ENCODE data around the gene SMPD1.

Gene SMPD1

GRCh38 chr11:6389905-6390717 lies at the start of gene SMPD1:
SMPD1 (plus strand) TSS chr11:6390474; CDS start chr11:6390599, 125 bp downstream.
- peak; percentile 95 for DNase-seq (ENCODE audit: low spot score)

DNA sequence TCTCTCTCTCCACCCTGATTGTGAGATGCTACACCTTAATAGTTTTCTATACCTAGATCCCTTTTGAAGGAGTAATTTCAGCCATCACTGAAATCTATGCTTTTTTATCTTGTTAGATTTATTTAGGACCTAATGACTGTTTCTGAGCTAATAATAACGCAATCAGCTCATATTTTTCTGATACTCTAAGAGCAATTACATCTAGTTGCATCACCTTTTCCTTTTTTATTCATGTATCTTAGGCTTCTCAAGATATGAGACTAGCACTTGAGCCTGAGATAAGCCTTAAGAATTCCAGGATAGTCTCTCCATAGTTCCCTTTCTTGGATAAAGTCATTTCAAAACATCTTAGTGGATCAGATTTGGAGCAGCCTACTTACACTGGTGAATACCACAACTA lies 44.9 kb upstream of the SMPD1 start:
- DNase-seq (ENCODE audit: low spot score): no peak

DNA sequence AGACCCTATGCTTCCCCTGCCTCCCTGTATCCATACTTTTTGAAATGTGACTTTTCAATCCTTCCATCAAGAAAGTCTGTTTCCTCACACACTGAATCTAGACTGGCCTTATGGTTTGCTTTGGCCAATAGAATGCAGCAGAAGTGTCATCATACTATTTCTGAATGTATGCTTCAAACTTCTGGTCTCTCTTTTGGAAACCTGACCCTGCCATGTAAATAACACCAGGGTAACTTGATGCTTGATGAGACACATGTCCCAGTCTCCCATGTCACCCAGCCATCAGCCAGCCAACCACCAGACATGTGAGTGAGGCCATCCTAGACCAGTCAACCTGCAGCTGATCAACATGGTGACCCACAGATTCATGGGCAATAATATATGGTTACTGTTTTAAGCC lies 40.2 kb upstream of the SMPD1 start:
- no peak for DNase-seq (ENCODE audit: low spot score)

GRCh38 chr11:6350486-6350885 lies 39.8 kb upstream of the SMPD1 start:
- DNase-seq (ENCODE audit: low spot score): no peak

- DNase-seq (ENCODE audit: low spot score): no peak
Observed at GRCh38 chr11:6351782-6352382, 38.4 kb upstream of the SMPD1 start.

- peak; percentile 57 for DNase-seq (ENCODE audit: low spot score)
Observed at GRCh38 chr11:6353367-6353987, 36.8 kb upstream of the SMPD1 start.

DNA sequence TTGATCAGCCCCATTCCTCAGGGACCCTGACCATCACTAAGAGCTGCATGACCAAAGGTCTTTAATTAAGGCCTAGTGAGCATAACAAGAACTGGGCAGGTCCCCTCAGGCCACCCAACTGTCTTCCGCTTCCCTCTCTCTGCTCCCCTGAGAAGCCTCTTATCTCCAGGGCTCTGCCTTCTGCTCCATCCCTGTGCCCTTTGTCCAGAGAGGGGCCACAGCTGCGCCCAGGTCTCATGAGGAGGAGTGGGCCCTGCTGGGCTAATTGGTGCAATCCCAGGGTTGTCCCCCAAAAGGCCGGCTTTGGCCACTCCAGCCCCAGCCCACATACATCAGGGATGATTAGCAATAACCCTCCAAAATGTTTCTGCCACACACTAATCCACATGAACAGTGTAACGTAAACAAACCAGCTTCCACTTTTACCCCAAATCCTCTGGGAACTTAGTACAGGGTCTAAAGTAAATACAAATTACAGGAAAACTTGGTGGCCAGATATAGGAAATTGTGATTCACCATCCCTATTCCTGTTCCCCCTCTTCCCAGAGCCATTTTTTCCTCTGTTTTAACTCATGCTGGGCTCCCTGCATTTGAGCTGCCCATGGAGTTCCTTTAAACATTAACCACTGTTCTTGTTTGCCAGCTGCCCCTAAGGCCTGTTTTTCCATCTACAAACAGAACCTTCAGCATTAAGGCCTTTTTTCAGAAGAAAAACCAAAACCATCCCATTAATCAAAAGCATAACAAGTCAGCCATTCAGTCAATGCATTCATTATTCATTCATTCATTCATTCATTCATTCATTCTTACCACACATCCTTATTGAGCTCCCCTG lies 35.4 kb upstream of the SMPD1 start:
- no peak for DNase-seq (ENCODE audit: low spot score)

DNA sequence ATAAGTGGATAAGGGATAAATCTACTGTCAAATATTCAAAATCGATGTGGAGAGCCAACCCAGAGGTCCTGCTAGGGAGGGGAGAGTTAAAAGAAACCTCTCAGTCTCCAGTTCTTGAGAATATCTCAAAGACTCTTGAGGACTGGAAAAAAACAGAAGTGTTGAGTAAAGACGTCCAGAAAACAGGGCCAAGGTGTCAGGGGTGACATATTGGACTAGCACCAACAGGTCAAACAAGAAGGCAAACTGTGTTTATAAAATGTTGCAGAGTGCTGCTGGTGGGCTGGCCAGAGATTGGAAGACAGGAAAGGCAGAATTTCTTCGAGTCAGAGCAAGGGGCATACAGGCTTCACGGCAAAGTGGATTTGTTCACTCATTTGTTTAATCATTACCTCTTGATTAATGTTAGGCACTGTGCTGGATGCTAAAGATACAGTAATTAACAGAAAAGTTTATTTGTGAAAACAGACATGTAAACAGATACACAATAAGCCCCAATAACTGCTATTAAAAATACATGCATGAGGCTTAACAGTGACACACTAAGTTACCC lies 33.7 kb upstream of the SMPD1 start:
- DNase-seq (ENCODE audit: low spot score): no peak

DNA sequence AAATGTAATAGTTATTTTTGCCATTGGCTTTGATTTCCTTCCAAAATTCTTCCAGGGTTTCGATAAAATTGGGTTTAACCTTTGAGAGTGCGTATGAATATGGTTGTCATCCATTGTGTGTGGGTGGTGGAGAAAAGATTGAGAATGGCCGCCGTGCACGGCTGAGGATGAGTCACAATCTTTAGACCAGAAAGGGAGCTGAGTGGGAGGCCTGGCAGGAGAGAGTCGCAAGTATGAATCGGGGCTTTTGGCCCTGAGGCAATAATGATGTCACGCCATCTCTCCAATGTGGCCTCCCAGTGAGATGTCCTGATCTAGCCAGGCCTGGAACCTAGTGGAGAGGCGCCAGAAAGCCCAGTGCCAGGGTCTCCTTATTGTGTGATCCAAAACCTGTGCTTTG lies 33.1 kb upstream of the SMPD1 start:
- no peak for DNase-seq (ENCODE audit: low spot score)

DNA sequence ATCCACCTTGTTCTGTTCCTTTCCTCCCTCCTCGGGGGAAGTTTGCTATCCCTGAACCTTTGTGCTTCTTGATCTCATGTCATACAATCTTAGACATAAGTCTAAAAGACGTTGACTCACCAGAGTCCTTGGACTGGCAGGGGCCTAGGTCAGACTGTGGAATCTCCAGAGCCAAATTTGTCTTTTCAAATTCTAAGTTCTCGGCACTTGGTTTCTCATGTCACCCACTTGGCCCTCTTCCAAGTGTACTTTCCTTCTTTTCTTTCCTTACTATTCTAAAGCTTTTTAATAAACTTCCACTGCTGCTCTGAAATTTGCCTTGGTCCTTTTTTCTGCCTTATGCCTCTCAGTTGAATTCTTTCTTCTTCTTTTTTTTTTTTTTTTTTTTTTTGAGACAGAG lies 30.1 kb upstream of the SMPD1 start:
- no peak for DNase-seq (ENCODE audit: low spot score)

GRCh38 chr11:6362185-6362872 lies 27.9 kb upstream of the SMPD1 start:
- DNase-seq (ENCODE audit: low spot score): no peak

GRCh38 chr11:6362873-6363678 lies 27.2 kb upstream of the SMPD1 start:
- DNase-seq (ENCODE audit: low spot score): peak; percentile 63

- DNase-seq (ENCODE audit: low spot score): no peak
Observed at GRCh38 chr11:6365659-6366058, 24.6 kb upstream of the SMPD1 start.

DNA sequence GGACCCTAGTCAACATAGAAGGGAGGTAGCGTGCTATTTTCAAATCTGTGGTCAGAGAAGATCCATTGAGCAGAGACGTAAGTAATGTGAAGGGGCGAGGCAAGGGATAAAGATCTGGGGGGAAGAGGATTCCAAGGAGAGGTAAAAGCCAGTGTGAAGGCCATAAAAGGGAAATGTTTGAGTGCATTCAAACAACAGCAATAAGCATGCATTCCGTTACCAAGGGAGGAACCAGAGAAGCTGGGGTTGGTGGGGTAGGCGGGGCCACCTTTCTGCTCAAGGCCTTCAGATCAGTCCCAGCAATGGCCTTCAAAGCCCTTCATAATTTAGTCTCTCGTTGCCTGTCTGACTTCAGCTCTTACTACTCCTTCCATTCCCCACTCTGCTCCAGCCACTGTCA lies 18.4 kb upstream of the SMPD1 start:
- no peak for DNase-seq (ENCODE audit: low spot score)

- peak; percentile 14 for DNase-seq (ENCODE audit: low spot score)
Observed at GRCh38 chr11:6377902-6378639, 12.2 kb upstream of the SMPD1 start.

DNA sequence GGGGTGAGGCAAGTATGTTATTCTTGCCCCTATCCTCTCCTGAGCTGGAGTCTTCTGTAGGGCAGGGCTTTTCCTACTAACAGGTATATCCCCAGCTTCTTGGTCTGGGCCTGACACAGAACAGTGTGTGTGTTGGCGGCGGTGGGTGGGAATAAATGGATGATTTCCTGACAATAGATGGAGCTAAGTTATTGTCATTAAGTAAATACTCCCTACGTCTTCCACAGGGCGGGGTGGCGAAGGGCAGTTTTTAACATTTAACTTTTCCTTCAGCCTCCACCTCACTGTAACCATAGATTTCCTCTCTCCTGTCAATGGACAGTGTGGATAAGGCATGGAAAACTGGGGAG lies 11.7 kb upstream of the SMPD1 start:
- DNase-seq (ENCODE audit: low spot score): no peak

GRCh38 chr11:6385046-6385777 lies 5.1 kb upstream of the SMPD1 start:
- no peak for DNase-seq (ENCODE audit: low spot score)

DNA sequence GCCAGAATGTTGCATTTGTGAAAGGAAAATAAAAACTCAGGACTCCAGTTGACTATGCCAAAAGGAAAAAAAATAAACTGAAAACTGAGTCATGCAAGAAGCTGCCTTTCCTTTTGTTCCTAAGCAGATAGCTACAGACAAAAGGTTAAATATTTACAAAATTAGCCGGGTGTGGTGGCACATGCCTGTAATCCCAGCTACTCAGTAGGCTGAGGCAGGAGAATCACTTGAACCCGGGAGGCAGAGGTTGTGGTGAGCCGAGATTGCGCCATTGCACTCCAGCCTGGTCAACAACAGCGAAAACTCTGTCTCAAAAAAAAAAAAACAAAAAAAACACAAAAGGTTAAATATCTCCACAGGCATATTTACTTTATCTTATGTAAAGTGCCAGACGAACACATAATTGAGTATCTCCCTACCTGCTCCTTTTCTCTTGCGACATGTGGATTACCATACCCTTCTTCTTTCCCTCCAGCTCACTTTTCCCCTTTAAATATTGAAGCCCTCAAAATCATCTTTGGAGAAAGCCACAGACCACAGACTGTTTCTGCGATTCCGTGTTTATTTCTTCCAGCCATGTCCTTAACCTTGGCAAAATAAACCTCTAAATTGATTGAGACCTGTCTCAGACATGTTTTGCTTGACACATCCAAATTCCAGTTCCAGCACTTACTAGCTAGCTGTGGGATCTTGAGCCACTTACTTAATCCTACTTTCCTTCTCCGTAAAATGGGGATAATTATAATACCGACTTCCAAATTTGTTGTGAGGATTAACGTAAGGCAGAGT lies 2.3 kb upstream of the SMPD1 start:
- DNase-seq (ENCODE audit: low spot score): no peak

GRCh38 chr11:6388748-6389147 lies 1.5 kb upstream of the SMPD1 start:
- no peak for DNase-seq (ENCODE audit: low spot score)
